CD4-positive, alpha-beta T cell treated with Interleukin-6 at 100 ng/mL for 8 hours (primary cell): ENCODE results near the gene TIFAB.

Experiments
- DNase-seq: peaks from one replicate; pipeline ENCODE4 v3.0.0-alpha.2; 2020; ENCODE audit warnings: mixed read lengths, low spot score

The TIFAB gene

GRCh38 chr5:135425641-135426040 is 26.5 kb downstream of the TIFAB start:
- no peak for DNase-seq

DNA sequence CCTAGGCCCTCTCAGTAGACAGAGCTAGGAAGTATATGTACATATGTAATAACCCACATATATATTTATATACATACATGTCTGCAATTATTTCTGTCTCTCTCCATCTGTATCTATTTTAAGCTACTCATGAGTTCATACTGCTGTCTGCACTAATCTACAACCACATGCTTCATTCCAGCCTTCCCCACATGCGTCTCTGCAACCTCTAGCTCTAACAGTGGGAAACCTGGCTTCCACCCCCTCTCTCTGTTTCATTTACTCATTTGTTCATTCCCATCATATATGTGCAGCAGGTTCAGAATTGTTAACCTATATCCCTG is 28.3 kb downstream of the TIFAB start:
- DNase-seq: no peak

DNA sequence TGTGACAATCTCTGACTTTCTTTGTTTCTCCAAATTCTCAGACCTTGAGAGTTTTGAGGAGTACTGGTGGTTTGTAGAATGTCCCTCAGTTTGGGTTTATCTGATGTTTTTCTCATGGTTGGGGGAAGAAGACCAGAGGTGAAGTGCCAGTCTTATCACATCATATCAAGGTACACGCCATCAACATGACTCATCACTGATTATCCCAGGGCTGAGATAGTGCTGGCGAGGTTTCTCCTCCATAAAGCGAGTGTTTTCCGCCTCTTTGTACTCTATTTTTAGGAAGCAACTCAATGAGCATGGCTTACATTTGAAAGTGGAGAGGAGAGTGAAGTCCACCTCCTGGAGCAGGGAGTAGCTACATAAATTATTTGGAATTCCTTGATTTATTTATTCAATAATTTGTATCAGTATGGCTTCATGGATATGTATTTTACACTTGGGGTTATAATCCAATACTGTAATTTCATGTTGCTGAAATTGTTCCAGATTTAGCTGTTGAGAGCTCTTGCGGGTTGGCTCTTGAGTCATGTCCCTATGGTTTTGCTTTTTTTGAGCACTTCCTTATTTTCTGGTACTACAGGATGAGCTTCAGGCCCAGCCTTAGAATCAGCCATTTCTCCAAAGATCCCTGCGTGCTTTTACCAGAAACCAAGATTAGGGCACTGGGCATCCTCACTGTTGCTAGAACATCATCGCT is 28.9 kb downstream of the TIFAB start:
- no peak for DNase-seq

- no peak for DNase-seq
These were observed 29.7 kb downstream of the TIFAB start for GRCh38 chr5:135422419-135422818.

DNA sequence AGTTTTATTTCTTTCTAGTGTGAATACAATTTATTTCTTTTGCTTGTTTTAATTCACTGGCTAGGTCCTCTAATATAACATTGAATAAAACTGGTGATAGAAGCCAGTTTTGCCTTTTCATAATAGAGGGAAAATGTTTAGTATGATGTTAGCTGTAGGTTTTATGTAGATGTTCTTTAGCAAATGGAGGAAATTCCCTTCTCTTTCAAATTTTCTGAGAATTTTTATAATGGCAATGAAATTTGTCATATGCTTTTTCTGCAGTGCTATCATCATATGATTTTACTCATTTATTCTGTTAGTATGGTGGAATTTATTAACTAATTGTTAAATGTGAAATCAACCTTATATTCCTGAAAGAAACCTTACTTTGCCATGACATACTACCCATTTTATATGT is 35.1 kb downstream of the TIFAB start:
- DNase-seq: no peak

- DNase-seq: no peak
These were observed 47.1 kb downstream of the TIFAB start for GRCh38 chr5:135405082-135405481.

DNA sequence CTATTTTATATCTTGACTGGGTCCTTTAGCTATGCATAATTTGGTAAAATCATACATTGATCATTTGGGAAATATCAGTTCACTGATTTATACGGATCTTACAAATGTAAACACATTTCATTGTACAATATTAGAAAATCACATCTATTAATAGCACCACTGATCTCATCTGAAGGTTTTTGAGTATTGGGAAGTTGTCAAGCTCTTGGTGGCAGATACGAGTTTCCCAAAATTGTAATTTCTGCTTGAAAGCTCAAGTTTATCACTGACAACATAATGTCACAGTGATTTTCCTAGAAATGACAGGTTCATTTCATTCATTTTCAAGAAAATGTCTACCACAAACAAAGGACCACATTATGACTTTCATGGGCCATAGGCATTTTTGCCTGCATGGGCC is 50.1 kb downstream of the TIFAB start:
- DNase-seq: no peak

DNA sequence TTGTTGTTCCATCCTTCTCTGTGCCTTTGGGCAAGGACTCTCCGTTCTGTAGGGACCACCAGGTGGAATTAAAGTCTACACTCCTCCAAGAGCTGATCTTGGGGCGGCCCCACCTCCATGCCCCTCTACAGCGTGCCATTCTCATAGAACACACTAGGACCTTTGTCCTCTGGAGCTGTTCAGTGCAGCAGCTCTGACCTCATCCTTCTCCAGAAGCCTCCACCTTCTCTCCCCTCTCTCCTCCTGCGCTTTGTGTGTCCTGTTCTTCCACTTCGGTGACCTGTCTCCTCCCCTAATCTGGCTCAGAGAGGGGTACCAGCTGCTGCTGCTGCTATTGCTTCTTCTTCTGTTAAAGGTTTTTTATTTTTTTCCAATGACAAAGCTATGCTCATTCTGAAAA is 51.3 kb downstream of the TIFAB start:
- DNase-seq: no peak

- DNase-seq: no peak
These were observed 52.2 kb downstream of the TIFAB start for GRCh38 chr5:135399794-135400542.

- DNase-seq: peak; percentile 77
These were observed 53.0 kb downstream of the TIFAB start, which contains the start of gene MACROH2A1 for GRCh38 chr5:135398855-135399793. TSS of gene MACROH2A1 (minus strand) at chr5:135399231. CDS start at chr5:135389093, 10,138 bp downstream.

DNA sequence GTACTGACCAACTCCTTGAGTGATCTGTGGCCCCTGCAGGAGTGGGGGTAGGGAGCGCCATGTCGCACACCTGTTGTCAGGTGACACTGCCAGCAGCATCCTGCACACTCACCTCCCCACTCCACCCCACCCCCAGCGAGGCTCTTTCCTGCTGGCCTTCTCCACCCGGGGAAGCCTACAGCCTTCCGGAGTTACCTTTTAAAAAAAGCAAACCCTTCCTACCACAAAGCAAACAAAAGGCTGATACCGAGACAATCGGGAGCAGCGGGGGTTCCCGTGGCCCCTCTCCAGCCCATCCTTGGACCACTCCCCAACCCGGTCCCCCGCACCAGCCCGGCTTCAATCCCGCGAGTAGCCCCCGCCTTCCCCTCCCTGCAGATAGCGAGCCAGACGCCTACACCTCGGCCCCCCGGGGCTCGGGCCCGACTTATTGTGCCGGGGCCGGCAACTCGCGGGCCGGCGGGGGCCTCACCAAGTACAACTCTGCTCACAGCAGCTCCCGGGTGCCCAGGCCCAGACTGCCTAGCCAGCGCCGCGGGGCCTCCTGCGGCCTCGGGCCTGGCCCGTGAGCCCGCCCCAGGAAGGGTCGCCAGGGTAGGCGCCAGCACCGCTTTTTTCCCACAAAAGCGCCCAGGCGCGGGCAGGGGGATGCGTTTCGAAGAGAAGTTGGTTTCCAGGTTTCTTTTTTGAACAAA is 53.8 kb downstream of the TIFAB start:
- DNase-seq: peak; percentile 51
